WTC11 (cell line): ENCODE measurements around the gene BORCS6.

Experiments
- CREB1 ChIP-seq: sonication (generic); formaldehyde crosslinking; IDR thresholded peaks from 2 replicates; pipeline ENCODE4 v1.8.0; 2023; ENCODE audit warnings: mild to moderate bottlenecking, missing genetic modification reagents
- JUN ChIP-seq: sonication (generic); formaldehyde crosslinking; IDR thresholded peaks from 2 replicates; pipeline ENCODE4 v1.8.0; 2023; ENCODE audit warnings: mild to moderate bottlenecking, missing genetic modification reagents
- TF ChIP-seq, protein P1 (sequence below): fragments of 200-600 bp; IDR thresholded peaks from 2 replicates; pipeline ENCODE4 v1.8.0; 2022; ENCODE audit warnings: antibody characterized with exemption
- TF ChIP-seq, protein P2 (sequence below): sonication (generic); formaldehyde crosslinking; IDR thresholded peaks from 2 replicates; pipeline ENCODE4 v1.8.1; 2023; ENCODE audit warnings: mild to moderate bottlenecking, moderate library complexity, missing genetic modification reagents

DNA sequence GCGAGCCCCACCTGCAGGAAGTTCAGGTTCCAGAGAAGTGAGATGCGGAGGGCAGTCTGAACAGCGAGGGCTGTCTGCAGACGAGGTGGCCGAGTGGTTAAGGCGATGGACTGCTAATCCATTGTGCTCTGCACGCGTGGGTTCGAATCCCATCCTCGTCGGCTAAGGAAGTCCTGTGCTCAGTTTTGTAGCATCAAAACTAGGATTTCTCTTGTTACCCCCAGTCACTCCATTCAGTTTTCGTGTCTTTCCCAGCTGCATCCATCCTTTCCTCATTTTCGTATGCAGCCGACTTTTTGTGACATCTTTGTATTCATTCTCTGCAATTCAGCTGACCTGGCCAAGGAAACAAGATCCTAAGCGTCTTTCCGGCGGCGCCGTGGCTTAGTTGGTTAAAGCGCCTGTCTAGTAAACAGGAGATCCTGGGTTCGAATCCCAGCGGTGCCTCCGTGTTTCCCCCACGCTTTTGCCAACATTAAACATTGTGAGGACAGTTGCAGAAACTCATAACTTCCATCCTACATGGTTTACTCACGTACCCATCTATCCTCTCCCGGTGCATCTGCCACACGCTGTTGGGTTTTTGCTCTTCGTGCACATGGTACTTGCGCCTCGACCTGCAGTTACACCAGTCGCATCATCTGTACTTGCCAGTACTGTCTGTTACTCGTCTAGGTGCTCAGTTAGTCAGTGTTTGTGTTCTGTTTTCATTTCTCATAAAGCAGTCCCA, 3.0 kb downstream of the BORCS6 start:
- TF ChIP-seq, protein P1, sequence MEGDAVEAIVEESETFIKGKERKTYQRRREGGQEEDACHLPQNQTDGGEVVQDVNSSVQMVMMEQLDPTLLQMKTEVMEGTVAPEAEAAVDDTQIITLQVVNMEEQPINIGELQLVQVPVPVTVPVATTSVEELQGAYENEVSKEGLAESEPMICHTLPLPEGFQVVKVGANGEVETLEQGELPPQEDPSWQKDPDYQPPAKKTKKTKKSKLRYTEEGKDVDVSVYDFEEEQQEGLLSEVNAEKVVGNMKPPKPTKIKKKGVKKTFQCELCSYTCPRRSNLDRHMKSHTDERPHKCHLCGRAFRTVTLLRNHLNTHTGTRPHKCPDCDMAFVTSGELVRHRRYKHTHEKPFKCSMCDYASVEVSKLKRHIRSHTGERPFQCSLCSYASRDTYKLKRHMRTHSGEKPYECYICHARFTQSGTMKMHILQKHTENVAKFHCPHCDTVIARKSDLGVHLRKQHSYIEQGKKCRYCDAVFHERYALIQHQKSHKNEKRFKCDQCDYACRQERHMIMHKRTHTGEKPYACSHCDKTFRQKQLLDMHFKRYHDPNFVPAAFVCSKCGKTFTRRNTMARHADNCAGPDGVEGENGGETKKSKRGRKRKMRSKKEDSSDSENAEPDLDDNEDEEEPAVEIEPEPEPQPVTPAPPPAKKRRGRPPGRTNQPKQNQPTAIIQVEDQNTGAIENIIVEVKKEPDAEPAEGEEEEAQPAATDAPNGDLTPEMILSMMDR, result no peak
- TF ChIP-seq, protein P2, sequence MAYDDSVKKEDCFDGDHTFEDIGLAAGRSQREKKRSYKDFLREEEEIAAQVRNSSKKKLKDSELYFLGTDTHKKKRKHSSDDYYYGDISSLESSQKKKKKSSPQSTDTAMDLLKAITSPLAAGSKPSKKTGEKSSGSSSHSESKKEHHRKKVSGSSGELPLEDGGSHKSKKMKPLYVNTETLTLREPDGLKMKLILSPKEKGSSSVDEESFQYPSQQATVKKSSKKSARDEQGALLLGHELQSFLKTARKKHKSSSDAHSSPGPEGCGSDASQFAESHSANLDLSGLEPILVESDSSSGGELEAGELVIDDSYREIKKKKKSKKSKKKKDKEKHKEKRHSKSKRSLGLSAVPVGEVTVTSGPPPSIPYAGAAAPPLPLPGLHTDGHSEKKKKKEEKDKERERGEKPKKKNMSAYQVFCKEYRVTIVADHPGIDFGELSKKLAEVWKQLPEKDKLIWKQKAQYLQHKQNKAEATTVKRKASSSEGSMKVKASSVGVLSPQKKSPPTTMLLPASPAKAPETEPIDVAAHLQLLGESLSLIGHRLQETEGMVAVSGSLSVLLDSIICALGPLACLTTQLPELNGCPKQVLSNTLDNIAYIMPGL (CRISPR knock-in tag), result 0 out of 2 replicates have a peak, but pooled peaks have one; percentile 19
- TF ChIP-seq JUN (CRISPR knock-in tag) (peak; percentile 72; the same call in 1 of the 2 replicates), CREB1 (CRISPR knock-in tag) (no peak)
